K562 (cell line): ENCODE data around the gene KPNA1. TPM values are rescaled to one million over a fixed set of nuclear protein-coding genes. Genes with fewer than 3 reads are reported as not detected.

Experiments used
- ARID3B ChIP-seq: fragments of 250-450 bp; sonication (Bioruptor Pico); IDR thresholded peaks from 2 replicates; pipeline ENCODE4 v1.4.0; 2020; ENCODE audit warnings: borderline replicate concordance
- CEBPZ ChIP-seq: fragments of 150-350 bp; IDR thresholded peaks from 2 replicates; pipeline ENCODE4 v1.6.1; 2014; ENCODE audit warnings: low read depth, mild to moderate bottlenecking, low read length, borderline replicate concordance
- HMGXB4 ChIP-seq: sonication (generic); formaldehyde crosslinking; IDR thresholded peaks from 2 replicates; pipeline ENCODE4 v1.8.1; 2023; ENCODE audit warnings: mild to moderate bottlenecking, missing genetic modification reagents
- L3MBTL2 ChIP-seq: fragments of 450-650 bp; IDR thresholded peaks from 2 replicates; pipeline ENCODE4 v1.6.1; 2016; ENCODE audit warnings: mild to moderate bottlenecking, moderate library complexity
- NFIX ChIP-seq: fragments of 250-450 bp; sonication (Bioruptor Pico); IDR thresholded peaks from 2 replicates; pipeline ENCODE4 v1.4.0; 2020; ENCODE audit warnings: low read depth, mild to moderate bottlenecking, moderate library complexity
- RBM34 ChIP-seq: fragments of 200-400 bp; formaldehyde crosslinking; IDR thresholded peaks from 2 replicates; pipeline ENCODE4 v1.6.1; 2018; ENCODE audit warnings: low read length, borderline replicate concordance; ENCODE audit not compliant: insufficient read depth
- SRSF7 ChIP-seq: fragments of 200-400 bp; formaldehyde crosslinking; optimal IDR thresholded peaks from 2 replicates; pipeline ENCODE3; 2017; ENCODE audit warnings: mild to moderate bottlenecking, low read depth, low read length
- ZBTB43 ChIP-seq: sonication (generic); formaldehyde crosslinking; IDR thresholded peaks from 2 replicates; pipeline ENCODE4 v1.8.0; 2023; ENCODE audit warnings: mild to moderate bottlenecking, missing genetic modification reagents
- ZC3H11A ChIP-seq: IDR thresholded peaks from 2 replicates; pipeline ENCODE4 v1.6.1; 2012; ENCODE audit warnings: low read depth, low read length, improper control_type of control experiment
- ZNF316 ChIP-seq: fragments of 450-650 bp; IDR thresholded peaks from 2 replicates; pipeline ENCODE4 v1.6.1; 2016
- polyA plus RNA-seq, 8 experiments: library from polyadenylated mRNA; depleted of rRNA in 4 of 8; stranded (reverse) in 5 of 8; unstranded in 3 of 8; fragments of >200 nt; fragmentation: Nextera tagmentation in 2 of 8; fragmentation: Illumina TruSeq in 1 of 8; extraction: Ambion mirVana in 2 of 8; extraction: Trizol in 1 of 8; gene quantifications; 2 replicates each; pipeline versions ENCODE4 v1.2.1 to v1.2.3, GENCODE V29; 2011 to 2014; ENCODE audit warnings: inconsistent platforms in 1 of 8, missing spikeins in 1 of 8
- total RNA-seq, 7 experiments: library from RNA; depleted of rRNA in 6 of 7; stranded (reverse); fragments of >200 nt in 6 of 7; fragmentation: Illumina TruSeq in 2 of 7; extraction: Trizol in 2 of 7; gene quantifications; 2 replicates each; pipeline versions ENCODE4 v1.2.1 to v1.2.3, GENCODE V29; 2011 to 2021; ENCODE audit warnings: low replicate concordance in 1 of 7

Gene KPNA1
- total and polyA plus RNA-seq, 9 of the 15 experiments (the other 6 are each of a cell fraction or from before 2014, with no cell fraction given): 9.3 to 53.8 (median 33.5) TPM

GRCh38 chr3:122564155-122564912 lies 49.6 kb upstream of the KPNA1 start, which contains the start of the genes DTX3L and PARP9 (continued):
- TF ChIP-seq ARID3B (CRISPR knock-in tag) (no peak), ZC3H11A (no peak), HMGXB4 (no peak), RBM34 (no peak), CEBPZ (no peak), ZBTB43 (CRISPR knock-in tag) (no peak), ZNF316 (no peak; the same call in 1 of the 2 replicates), SRSF7 (no peak), L3MBTL2 (peak; percentile 84), NFIX (no peak)
